Peyer's patch (tissue), 4 donors: ENCODE measurements around the gene ZGRF1.
"Not testable (repeated sequence)": the region's sequence is repeated elsewhere in the genome, so short reads cannot be mapped to it uniquely, and the experiment has no call there.

Source experiments
- POLR2A ChIP-seq, 2 donors: fragments of 450-650 bp; IDR thresholded peaks; one replicate each; pipeline ENCODE4 v1.5.1; 2017; ENCODE audit warnings: antibody characterized with exemption in 2 of 2, mild to moderate bottlenecking in 2 of 2, moderate library complexity in 2 of 2
- TF ChIP-seq, protein P1 (sequence below), 6 experiments: fragments of 450-650 bp in 4 of 6; fragments of 200-600 bp in 2 of 6; sonication (generic) in 1 of 6; IDR thresholded peaks; one replicate each; pipeline ENCODE4 v1.5.1; 2017 to 2019; ENCODE audit warnings: antibody characterized with exemption in 6 of 6, mild to moderate bottlenecking in 3 of 6, moderate library complexity in 1 of 6

DNA sequence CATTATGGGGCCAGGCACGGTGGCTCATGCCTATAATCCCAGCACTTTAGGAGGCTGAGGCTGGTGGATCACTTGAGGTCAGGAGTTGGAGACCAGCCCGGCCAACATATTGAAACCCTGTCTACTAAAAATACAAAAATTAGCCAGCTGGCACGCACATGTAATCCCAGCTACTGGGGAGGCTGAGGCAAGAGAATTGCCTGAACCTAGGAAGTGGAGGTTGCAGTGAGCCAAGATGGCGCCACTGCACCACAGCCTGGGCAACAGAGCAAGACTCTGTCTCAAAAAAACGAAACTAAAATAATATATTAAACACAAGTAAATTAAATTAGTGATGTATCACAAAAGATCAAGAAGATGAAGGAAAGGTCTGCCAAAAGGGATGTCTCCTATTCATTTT lies 19.4 kb upstream of the ZGRF1 start:
- TF ChIP-seq, protein P1, sequence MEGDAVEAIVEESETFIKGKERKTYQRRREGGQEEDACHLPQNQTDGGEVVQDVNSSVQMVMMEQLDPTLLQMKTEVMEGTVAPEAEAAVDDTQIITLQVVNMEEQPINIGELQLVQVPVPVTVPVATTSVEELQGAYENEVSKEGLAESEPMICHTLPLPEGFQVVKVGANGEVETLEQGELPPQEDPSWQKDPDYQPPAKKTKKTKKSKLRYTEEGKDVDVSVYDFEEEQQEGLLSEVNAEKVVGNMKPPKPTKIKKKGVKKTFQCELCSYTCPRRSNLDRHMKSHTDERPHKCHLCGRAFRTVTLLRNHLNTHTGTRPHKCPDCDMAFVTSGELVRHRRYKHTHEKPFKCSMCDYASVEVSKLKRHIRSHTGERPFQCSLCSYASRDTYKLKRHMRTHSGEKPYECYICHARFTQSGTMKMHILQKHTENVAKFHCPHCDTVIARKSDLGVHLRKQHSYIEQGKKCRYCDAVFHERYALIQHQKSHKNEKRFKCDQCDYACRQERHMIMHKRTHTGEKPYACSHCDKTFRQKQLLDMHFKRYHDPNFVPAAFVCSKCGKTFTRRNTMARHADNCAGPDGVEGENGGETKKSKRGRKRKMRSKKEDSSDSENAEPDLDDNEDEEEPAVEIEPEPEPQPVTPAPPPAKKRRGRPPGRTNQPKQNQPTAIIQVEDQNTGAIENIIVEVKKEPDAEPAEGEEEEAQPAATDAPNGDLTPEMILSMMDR (IDR thresholded peaks at IDR 0.05) = not testable (repeated sequence)
- TF ChIP-seq POLR2A (IDR thresholded peaks at IDR 0.05) = not testable (repeated sequence)
